ENCODE data around the gene NAT16.
A peak's percentile ranks its signal among the peaks of the same experiment; 100 is the strongest.
"Not testable (repeated sequence)": the region's sequence is repeated elsewhere in the genome, so short reads cannot be mapped to it uniquely, and the experiment has no call there.

NAT16 gene

DNA sequence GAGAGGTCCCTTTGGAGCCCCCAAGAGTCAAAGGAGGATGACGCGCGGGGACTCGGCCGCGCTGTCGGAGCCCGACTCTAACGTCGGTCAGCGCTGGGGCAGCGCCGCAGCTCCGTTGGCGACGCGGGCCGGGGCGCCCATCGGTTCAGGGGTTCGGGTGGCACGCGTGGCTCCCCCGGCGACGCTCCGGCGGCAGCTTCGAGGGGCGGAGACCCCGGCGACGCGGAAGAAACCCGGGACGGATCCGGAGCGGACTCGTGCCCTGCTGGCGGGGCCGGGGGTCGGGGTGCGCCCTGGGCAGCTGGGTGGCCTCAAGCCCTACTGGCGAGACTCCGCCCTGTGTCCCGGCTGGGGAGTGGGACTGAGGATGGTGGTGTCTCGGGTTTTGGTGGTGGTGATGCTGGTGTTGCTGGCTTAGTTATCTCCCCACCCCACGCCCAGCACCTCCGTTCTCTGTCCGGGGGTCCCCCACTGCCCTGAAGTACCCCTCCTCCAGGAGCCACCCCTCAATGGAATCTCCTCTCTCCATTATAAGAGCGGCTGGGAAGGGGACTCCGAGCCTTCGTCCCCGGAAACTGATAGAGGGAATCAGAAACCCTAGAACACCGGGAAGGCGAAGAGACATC is at the start of gene NAT16:
NAT16 (minus strand) TSS at position 164 of the 626 bp plus-strand sequence. CDS start 5,486 bp downstream, outside the sequence.
- no peak for DNase-seq (ENCODE audit: low read depth in 2 of 2)

DNA sequence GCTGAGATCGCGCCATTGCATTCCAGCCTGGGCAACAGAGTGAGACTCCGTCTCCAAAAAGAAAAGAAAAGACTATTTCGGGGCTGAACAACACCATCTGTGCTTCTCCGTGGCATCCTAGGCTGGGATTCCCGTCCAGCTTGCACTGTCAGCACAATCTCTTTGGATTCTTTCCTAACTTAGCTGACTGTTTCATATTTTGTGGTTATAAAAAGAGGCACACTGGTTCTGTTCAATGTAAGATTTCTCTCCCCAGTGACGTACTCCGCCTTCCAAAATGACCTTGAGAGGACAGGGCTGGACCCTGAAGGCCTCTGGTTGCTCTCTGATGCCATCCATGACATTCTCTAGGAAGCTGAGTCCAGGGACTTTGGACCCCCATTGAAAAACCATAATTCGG is 46.6 kb upstream of the NAT16 start:
- DNase-seq (ENCODE audit: low read depth in 2 of 2): no peak

DNA sequence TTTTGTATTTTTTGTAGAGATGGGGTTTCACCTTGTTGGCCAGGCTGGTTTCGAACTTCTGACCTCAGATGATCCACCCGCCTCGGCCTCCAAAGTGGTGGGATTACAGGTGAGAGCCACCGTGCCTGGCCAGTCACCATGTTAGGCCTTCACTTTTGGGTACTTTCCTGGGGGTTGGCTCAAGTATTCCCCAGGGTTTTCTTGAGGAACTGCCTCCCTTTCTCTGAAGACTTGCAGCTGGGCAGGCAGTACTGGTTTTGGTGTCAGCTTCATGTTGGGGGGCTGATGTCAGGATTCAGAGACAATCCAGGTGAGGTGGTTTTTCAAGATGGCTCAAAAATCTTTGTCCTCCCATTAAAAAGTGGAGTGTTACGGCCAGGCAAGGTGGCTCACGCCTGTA is 45.6 kb upstream of the NAT16 start:
- no peak for DNase-seq (ENCODE audit: low read depth in 2 of 2)

DNA sequence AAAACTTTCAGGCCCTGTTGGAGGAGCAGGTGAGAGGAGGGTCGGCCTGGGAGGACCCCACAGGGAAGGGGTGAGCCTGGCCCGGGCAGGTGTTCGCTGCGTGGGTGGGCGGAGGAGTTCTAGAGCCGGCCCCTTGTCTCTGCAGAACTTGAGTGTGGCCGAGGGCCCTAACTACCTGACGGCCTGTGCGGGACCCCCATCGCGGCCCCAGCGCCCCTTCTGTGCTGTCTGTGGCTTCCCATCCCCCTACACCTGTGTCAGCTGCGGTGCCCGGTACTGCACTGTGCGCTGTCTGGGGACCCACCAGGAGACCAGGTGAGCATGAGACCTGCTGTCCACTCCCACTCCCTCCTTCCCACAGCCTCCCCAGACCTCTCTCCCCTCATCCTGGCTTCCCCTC is 43.4 kb upstream of the NAT16 start:
- DNase-seq (ENCODE audit: low read depth in 2 of 2): no peak

DNA sequence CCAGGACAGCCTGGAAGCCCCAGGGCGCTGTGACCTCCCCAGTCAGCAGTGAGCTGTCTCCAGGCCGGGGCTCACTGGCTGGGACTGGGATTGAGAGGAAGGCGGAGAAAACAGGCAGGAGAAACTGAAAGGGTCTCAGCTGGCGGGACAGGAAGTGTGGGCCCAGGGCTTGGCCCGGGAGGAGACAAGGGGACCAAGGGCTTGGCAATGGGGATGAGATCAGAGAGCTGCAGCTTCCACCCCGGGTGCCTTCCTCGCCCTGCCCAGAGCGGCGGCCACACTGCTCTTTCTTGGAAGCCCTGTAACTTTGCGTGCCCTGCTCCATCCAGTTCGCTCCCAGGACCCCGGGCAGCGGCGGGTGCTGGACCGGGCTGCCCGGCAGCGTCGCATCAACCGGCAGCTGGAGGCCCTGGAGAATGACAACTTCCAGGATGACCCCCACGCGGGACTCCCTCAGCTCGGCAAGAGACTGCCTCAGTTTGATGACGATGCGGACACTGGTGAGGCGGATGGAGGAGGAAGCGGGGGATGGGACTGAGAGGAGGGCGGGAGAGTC is 42.3 kb upstream of the NAT16 start:
- no peak for DNase-seq (ENCODE audit: low read depth in 2 of 2)

DNA sequence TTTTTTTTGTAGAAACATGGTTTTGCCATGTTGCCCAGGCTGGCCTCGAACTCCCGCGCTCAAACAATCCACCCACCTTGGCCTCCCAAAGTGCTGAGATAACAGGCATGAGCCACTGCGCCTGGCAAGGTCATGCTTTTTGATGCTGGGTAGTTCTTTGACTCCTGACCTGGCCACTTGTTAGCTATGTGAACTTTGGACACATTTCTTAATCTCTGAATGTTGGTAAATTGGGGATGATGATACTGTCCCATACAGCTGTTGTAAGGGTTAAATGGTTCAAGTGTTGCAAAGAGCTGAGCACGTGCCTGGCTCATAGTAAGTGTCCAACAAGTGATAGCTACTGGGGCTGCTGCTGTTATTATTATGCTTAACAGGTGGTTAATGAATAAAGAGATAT is 40.2 kb upstream of the NAT16 start:
- DNase-seq (ENCODE audit: low read depth in 2 of 2): no peak

DNA sequence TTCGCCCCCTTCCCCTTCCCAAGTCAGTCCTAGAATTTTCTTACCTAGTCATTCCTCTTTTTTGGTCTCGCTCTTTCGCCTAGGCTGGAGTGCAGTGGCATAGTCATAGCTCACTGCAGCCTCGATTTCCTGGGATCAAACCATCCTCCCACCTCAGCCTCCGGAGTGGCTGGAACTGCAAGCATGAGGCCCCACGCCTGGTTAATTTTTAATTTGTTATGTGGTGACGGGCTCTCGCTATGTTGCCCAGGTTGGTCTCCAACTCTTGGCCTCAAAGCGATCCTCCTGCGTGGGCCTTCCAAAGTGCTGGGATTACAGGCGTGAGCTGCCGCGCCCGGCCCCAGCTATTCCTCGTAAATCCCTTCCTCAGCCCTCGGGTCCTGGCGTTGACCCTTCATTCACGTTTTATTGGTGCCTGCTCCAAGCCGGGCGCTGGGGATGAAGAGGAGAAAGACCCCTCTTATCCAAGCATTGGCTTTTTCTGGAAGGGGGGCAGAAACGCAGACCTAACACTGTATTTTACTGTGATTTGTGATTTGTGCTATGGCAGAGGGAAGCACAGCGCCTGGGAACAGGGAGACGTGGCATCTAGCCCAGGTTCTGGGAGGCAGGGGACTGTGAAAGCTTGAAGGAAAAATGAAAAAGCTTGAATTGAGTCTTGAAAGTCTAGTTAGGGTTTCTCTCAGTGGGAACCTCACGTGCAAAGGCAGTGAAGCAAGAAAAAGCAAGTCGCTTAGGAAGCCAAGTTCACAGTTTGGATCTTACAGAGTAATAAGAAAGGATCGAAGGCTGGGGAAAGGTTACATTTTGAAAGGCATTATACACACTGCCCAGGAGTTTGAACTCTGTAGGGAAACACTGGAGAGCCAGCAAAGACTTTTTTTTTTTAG is 38.4 kb upstream of the NAT16 start:
- DNase-seq (ENCODE audit: low read depth in 2 of 2): no peak

DNA sequence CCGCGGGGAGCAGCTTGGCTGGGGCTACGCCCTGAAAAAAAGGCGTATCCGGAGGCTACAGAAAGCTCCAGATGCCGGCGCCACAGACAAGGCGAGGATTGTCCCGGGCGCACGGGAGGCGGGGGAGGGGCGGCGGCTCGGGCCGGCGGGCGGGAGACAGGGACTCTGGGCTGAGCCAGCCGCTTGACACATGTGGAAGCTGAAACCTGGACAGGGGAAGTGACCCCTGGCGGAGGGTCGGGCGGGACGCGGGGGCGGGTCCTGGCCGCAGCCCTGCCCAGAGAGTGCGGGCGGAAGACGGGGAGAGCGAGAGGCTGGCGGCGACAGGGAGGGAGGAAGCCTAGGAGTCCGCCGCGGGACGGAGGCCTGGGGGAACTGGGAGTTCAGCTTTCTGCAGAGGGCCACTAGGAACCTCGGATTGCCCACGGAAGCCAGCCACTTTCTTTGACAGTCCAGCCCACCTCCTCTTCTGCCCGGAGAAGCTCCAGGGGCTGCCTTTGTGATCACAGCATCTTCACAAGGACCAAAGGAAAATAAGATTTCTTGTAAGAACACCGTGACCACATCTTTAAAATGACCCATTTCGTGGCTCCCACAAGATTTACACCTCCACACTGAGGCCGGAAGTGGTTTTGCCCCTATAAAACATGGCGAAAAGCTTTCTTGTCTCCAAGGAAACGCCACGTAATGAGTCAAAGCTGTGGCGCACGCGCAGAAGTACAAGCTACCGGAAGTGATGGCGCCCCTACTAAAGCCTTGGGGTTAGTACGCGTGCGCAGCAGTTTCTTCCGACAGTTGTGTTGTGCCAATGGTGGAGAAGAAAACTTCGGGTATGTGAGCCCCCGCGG is 37.5 kb upstream of the NAT16 start, which contains the start of the genes PLOD3 and ZNHIT1:
PLOD3 (minus strand) TSS at position 194 of the 848 bp plus-strand sequence. CDS start 307 bp downstream, outside the sequence.
ZNHIT1 (plus strand) TSS at position 778 of the 848 bp plus-strand sequence; CDS start at position 809, 31 bp downstream.
- DNase-seq (ENCODE audit: low read depth in 2 of 2): peak; percentile 86 to 92

DNA sequence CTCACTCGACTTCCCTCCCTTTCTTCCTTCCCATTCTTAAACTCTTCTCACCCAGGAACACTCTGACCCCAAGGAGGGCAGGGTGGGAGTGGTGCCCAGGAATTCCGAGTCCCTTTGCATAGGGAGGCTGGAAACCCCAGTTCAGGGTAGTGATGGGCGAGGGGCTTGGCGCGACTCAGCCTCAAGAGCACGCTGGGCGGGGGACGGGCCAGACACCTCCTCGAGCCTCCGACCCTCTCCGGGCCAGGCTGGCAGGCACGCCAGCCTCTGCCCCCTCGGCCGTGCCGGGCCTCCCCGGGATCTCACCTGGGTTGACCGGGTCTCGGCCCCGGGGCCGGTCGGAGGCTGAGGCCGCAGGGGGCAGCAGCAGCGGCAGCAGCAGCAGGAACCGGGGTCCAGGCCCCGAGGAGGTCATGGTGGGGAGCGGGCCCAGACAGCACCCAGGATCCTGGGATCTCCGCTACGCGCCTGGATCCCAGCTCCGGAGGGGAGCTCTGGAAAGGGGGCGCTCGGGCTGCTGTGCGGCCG is 36.8 kb upstream of the NAT16 start:
- no peak for DNase-seq (ENCODE audit: low read depth in 2 of 2)

DNA sequence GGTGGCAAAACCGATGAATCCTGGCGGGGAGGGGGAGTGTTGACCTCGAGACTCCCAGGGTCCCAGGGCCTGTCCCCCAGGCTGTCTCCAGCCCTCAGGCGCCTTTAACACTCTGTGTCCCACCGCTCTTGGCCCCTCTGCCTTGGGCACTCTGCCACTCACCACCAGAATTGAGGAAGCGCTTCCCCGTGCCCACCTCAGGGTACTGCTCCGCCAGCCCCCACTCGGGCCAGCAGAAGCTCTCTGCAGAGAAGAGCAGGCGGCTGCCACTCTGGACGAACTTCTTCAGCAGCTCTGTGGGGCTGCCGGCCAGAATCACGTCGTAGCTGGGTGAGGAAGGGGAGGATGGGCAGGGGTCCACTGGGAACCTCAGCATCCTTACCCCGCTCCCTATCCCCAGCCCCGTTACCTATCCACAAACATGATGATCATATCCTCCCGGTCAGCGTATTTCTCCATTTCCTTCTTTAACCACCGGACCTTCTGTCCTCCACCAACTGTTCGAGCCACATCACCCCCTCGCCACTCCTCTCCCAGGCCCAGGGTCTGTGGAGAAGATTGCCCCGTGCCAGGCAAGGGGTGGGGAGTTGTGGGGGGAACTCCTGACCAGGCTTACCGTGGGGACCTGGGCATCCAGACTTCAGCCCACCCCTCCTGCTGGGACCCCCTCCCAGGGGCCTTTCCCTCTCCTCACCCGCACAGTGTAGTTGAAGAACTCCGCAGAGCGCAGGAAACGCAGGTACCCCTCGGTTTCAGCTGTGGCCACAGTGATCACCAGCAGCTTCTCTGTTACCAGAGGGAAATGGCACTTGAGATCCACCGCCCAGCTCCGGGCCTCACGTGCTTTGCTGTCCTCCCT is 36.1 kb upstream of the NAT16 start:
- DNase-seq (ENCODE audit: low read depth in 2 of 2): no peak

DNA sequence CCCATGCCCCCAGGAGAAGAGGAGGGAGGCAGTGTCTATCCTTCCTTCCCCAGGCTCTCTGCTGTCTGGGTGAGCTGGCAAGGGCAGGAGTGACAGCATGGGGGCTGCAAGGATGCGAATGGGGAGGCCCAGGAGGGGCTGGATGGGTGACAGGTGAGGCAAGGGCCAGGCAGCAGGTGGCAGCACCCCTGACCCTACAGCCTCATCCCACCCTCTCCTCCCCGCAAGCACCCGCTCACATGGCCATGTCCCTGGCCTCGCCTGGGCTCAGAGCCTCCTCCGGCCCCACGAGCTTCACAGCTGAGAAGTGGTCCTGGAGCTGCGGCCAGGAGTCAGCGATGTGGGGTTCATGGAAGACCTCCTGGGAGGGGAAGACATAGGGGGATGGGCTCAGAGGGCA is 31.9 kb upstream of the NAT16 start:
- no peak for DNase-seq (ENCODE audit: low read depth in 2 of 2)

DNA sequence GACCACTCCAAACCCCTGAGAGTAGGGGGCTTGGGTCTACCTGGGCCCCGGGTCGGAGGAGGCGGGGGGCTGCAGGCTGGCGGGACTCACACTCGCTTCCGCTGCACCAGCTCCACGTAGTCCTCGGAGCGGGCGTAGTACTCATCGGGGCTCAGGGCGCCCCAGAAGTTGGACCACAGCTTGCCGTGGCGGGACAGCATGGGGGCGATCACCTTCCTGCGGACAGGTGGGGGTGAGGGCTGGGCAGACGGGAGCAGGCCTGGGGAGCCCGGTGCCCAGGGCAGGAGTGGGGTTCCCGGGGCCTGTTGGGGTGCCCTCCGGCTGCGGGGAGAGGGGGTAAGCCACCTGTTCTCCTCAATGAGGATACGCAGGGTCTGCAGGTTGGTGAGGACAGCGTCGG is 31.4 kb upstream of the NAT16 start:
- no peak for DNase-seq (ENCODE audit: low read depth in 2 of 2)

DNA sequence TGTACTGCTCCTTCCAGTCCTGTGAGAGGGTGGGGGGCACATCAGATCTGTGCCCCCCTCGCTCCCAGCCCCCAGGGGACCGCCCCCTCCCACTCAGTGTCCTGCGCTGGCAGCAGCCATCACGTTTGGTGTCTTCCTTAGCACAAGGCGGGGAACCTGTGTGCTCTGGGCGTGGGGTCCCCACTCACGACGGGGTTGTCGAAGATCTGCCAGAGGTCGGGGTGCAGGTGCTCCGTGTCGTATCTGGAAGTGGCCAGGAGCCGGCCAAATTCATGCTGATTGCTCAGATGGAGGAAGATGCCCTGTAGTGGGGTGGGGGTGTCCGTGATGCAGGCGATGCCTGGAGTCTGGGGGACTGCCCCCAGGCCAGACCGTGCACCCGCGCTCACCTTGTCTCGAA is 30.1 kb upstream of the NAT16 start:
- DNase-seq (ENCODE audit: low read depth in 2 of 2): no peak

DNA sequence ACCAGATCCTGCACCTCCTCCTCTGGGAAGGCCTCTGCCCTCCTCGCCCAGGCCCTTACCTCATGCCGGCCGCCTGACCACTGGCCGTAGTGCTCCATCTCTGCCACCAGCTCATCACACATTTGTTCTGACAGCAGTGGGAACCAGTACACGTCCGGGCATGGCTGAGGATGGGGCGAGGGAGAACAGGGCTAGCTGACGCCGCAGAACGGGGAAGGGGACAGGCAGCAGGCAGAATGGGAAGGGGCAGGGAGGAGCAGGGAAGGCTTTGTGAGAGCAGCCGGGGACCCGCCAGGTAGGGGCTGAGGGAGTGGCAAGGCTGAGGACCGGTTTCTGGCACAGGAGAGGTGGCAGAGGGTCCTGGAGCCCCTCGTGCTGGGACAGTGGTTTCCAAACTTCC is 28.7 kb upstream of the NAT16 start:
- no peak for DNase-seq (ENCODE audit: low read depth in 2 of 2)

DNA sequence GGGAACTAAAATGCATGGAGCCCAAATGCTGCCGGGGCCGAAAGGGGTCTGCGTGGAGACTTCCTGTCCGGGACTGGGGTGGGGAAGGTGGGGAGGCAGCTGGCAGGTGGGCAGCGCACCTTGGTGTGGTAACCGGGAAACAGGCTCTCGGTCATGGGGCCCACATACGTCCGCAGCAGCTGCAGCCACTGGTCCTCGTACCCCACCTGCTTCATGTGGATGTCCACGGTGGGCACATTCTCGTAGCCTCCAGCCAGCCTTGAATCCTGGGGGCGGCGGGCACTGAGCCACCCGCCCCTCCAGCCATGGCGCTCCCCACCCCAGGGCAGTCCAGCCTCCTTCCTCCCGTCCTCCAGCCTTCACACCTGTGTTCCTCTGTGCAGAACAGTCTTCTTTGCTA is 27.4 kb upstream of the NAT16 start:
- no peak for DNase-seq (ENCODE audit: low read depth in 2 of 2)

DNA sequence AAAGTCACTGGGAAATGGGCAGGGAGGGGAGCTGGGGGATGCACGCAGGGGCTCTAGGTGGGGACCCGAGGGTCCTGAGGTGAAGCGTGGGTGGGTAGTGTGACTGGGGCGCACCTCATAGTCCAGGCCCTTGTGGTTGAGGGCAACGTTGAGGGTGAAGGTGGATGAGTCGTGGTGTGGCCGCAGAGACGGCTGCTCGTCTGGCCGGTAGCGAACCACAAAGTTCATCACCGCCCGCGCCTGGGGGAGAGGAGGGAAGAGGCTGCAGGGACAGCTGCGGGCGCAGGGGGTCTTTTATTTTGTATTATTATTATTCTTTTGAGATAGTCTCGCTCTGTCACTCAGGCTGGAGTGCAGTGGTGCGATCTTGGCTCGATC is 26.6 kb upstream of the NAT16 start:
- no peak for DNase-seq (ENCODE audit: low read depth in 2 of 2)

DNA sequence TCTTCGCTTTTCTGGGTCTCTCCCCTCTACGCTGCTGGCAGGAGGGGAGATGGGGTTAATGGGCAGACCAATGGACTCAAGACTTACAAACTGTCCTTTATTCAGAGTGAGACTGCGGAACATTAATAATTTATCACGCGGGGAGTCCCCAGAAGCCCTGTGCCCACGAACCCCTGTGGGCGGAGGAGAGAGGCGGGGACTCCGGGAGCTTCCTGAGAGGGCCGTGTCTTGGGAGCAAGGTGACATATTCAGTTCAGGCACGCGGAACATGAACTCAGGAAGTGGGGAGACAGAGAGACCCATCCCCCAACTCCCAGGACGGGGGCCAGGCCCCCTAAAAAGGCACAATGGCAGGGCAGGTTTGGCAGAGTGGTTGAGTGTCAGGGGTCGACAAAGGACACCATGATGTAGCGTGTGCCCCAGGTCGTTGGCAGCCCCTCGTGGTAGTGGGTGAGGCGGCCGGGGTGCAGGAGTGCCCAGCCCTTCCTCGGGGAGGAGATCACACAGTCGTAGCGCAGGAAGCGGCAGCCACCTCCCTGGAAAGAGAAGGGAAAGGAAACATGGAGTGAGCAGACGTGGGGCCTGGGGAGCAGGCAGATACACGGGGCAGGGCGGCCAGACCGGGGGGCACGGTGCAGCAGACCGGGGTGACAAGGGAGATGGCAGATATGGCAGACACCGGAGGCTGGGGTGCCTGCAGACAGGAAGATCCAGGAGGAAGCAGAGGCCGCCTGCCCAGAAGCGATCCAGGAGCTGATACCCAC is 26.0 kb upstream of the NAT16 start:
- DNase-seq (ENCODE audit: low read depth in 2 of 2): no peak

DNA sequence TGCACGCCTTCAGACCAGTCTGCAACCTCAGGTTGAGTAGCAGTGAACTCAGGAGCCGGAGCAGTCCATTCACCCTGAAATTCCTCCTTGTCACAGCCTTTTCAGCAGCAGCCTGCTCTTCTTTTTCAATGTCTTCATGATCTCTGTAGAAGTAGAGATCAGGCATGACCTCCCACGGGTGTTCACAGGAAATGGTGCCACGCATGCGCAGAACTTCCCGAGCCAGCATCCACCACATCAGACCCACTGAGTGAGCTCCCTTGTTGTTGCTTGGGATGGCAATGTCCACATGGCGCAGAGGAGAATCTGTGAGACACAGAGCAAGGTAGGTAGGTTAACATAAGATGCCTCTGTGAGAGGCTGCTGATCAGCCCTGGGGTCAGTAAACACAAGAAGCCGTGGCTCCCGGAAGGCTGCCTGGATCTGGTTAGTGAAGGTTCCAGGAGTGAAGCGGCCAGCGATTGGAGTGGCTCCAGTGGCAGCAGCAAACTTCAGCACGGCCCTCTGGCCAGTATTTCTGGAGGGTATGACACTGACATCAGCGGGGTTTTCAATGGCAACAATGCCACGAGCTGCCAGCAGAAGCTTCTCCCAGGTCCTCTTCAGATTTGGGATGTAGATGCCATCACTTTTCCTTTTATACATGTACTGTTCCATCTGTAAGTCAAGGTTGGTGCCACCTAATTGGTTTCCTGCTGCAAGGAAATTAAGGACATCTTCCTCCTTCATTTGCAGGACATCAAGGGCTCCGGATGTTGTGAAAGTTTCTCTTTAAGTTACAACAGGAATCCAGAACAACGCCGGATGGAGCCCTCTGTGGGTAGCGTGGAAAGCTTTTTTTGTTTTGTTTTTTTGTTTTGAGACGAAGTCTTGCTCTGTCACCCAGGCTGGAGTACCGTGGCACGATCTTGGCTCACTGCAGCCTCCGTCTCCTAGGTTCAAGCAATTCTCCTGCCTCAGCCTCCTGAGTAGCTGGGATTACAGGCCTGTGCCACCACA is 23.9 kb upstream of the NAT16 start:
- DNase-seq (ENCODE audit: low read depth in 2 of 2): not testable (repeated sequence)

DNA sequence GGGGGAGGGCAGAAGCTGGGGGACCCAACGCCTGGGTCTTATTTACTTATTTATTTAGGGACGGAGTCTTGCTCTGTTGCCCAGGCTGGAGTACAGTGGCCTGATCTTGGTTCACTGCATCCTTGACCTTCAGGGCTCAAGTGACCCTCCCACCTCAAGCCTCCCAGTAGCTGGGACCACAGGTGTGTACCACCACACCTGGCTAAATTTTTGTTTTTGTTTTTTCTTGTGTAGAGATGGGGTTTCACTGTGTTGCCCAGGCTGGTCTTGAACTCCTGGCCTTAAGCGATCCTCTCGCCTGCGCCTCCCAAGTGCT is 22.5 kb upstream of the NAT16 start:
- no peak for DNase-seq (ENCODE audit: low read depth in 2 of 2)

Data from stimulated activated CD4-positive, alpha-beta T cell treated with anti-CD3 and anti-CD28 coated beads, Interleukin-1b, Interleukin-23, amount 100 ng/mL, for 1 hour (primary cell).